ENCODE data around the gene CPPED1.
"Not testable (repeated sequence)": the region's sequence is repeated elsewhere in the genome, so short reads cannot be mapped to it uniquely, and the experiment has no call there.

Gene CPPED1

GRCh38 chr16:12766853-12767252 lies 36.8 kb downstream of the CPPED1 start:
- DNase-seq (ENCODE audit: low read depth) = no peak

GRCh38 chr16:12766208-12766607 lies 37.5 kb downstream of the CPPED1 start:
- DNase-seq (ENCODE audit: low read depth) = not testable (repeated sequence)

GRCh38 chr16:12764813-12765488 lies 38.7 kb downstream of the CPPED1 start:
- DNase-seq (ENCODE audit: low read depth) = no peak

GRCh38 chr16:12763517-12763916 lies 40.2 kb downstream of the CPPED1 start:
- no peak for DNase-seq (ENCODE audit: low read depth)

GRCh38 chr16:12760819-12761611 lies 42.7 kb downstream of the CPPED1 start:
- no peak for DNase-seq (ENCODE audit: low read depth)

- DNase-seq (ENCODE audit: low read depth) = no peak
These were observed 44.8 kb downstream of the CPPED1 start for GRCh38 chr16:12758670-12759558.

GRCh38 chr16:12758031-12758669 lies 45.5 kb downstream of the CPPED1 start:
- DNase-seq (ENCODE audit: low read depth) = no peak

- DNase-seq (ENCODE audit: low read depth) = no peak
These were observed 46.1 kb downstream of the CPPED1 start for GRCh38 chr16:12757546-12757945.

- DNase-seq (ENCODE audit: low read depth) = no peak
These were observed 48.7 kb downstream of the CPPED1 start for GRCh38 chr16:12754824-12755543.

GRCh38 chr16:12753203-12754023 lies 50.3 kb downstream of the CPPED1 start:
- no peak for DNase-seq (ENCODE audit: low read depth)

- no peak for DNase-seq (ENCODE audit: low read depth)
These were observed 51.5 kb downstream of the CPPED1 start for GRCh38 chr16:12752159-12752558.

- DNase-seq (ENCODE audit: low read depth) = peak; percentile 4
These were observed 53.2 kb downstream of the CPPED1 start for GRCh38 chr16:12750554-12750918.

GRCh38 chr16:12749076-12749475 lies 54.6 kb downstream of the CPPED1 start:
- no peak for DNase-seq (ENCODE audit: low read depth)

- DNase-seq (ENCODE audit: low read depth) = no peak
These were observed 55.9 kb downstream of the CPPED1 start for GRCh38 chr16:12747827-12748226.

- DNase-seq (ENCODE audit: low read depth) = no peak
These were observed 56.4 kb downstream of the CPPED1 start for GRCh38 chr16:12747261-12747660.

GRCh38 chr16:12744860-12745259 lies 58.8 kb downstream of the CPPED1 start:
- DNase-seq (ENCODE audit: low read depth) = no peak

- DNase-seq (ENCODE audit: low read depth) = no peak
These were observed 60.9 kb downstream of the CPPED1 start for GRCh38 chr16:12742741-12743140.

- no peak for DNase-seq (ENCODE audit: low read depth)
These were observed 62.6 kb downstream of the CPPED1 start for GRCh38 chr16:12740986-12741610.

GRCh38 chr16:12739738-12740137 lies 63.9 kb downstream of the CPPED1 start:
- no peak for DNase-seq (ENCODE audit: low read depth)

GRCh38 chr16:12737563-12737962 lies 66.1 kb downstream of the CPPED1 start:
- DNase-seq (ENCODE audit: low read depth) = no peak
